Stimulated activated CD4-positive, alpha-beta T cell treated with anti-CD3 and anti-CD28 coated beads, Interleukin-2, amount 100 ng/mL, for 4 hours (primary cell): Measurements from ENCODE around the gene CALM3.

Experiments
- DNase-seq: peaks from one replicate; pipeline ENCODE4 v3.0.0-alpha.2; 2020; ENCODE audit warnings: low read depth

CALM3 gene

GRCh38 chr19:46599716-46600373, 1.3 kb upstream of the CALM3 start:
- DNase-seq, result no peak

GRCh38 chr19:46600384-46601317, 479 bp upstream of the CALM3 start:
- DNase-seq, result peak; percentile 95

- peak; percentile 61 for DNase-seq
Measured at GRCh38 chr19:46602392-46603194, 1.5 kb downstream of the CALM3 start.

- DNase-seq, result no peak
Measured at GRCh38 chr19:46603195-46603637, 2.1 kb downstream of the CALM3 start.

- DNase-seq, result no peak
Measured at GRCh38 chr19:46603752-46604231, 2.7 kb downstream of the CALM3 start.

GRCh38 chr19:46604781-46605355, 3.7 kb downstream of the CALM3 start:
- no peak for DNase-seq

GRCh38 chr19:46605356-46605821, 4.3 kb downstream of the CALM3 start:
- no peak for DNase-seq

- no peak for DNase-seq
Measured at GRCh38 chr19:46606019-46606418, 4.9 kb downstream of the CALM3 start.

- no peak for DNase-seq
Measured at GRCh38 chr19:46606681-46607447, 5.7 kb downstream of the CALM3 start.

- no peak for DNase-seq
Measured at GRCh38 chr19:46607448-46607841, 6.3 kb downstream of the CALM3 start.

GRCh38 chr19:46608178-46608577, 7.0 kb downstream of the CALM3 start:
- DNase-seq, result no peak

- DNase-seq, result no peak
Measured at GRCh38 chr19:46608581-46609345, 7.6 kb downstream of the CALM3 start.

GRCh38 chr19:46609511-46610412, 8.6 kb downstream of the CALM3 start:
- no peak for DNase-seq

- DNase-seq, result no peak
Measured at GRCh38 chr19:46610413-46610775, 9.3 kb downstream of the CALM3 start.

GRCh38 chr19:46610851-46611770, 10.0 kb downstream of the CALM3 start:
- DNase-seq, result no peak

GRCh38 chr19:46611776-46612175, 10.6 kb downstream of the CALM3 start:
- DNase-seq, result no peak

GRCh38 chr19:46613525-46613924, 12.4 kb downstream of the CALM3 start:
- no peak for DNase-seq

GRCh38 chr19:46614114-46614722, 13.1 kb downstream of the CALM3 start:
- peak; percentile 71 for DNase-seq
